MM.1S (cell line): ENCODE results near the gene ATG10.

Source experiments
- DNase-seq: peaks from one replicate; pipeline ENCODE4 v3.0.0-alpha.2; 2015
- H2AFZ ChIP-seq: fragments of 300-600 bp; sonication (generic); 2 replicates; pipeline ENCODE4 v1.6.0; 2016; ENCODE audit warnings: antibody characterized with exemption, low read length
- H3F3A ChIP-seq: fragments of 300-600 bp; sonication (generic); 2 replicates; pipeline ENCODE4 v1.6.1; 2016; ENCODE audit warnings: mild to moderate bottlenecking, antibody characterized with exemption, low read length, moderate library complexity, mixed read lengths; ENCODE audit not compliant: insufficient read depth
- H3K27ac ChIP-seq: fragments of 300-600 bp; sonication (generic); 2 replicates; pipeline ENCODE4 v1.5.1; 2016; ENCODE audit warnings: mild to moderate bottlenecking, low read length
- H3K27me3 ChIP-seq: fragments of 300-600 bp; sonication (generic); replicated peaks from 2 replicates; pipeline ENCODE4 v1.6.0; 2016; ENCODE audit warnings: low read length; ENCODE audit not compliant: insufficient read depth
- H3K36me3 ChIP-seq: fragments of 300-600 bp; sonication (generic); replicated peaks from 2 replicates; pipeline ENCODE4 v1.6.1; 2016; ENCODE audit warnings: mild to moderate bottlenecking, low read length, mixed read lengths; ENCODE audit not compliant: insufficient read depth
- H3K4me1 ChIP-seq: fragments of 300-600 bp; sonication (generic); 2 replicates; pipeline ENCODE4 v1.6.1; 2016; ENCODE audit warnings: low read length, mixed read lengths
- H3K4me2 ChIP-seq: fragments of 300-600 bp; sonication (generic); 2 replicates; pipeline ENCODE4 v1.6.0; 2016; ENCODE audit warnings: low read depth, low read length
- H3K4me3 ChIP-seq: fragments of 300-600 bp; sonication (generic); 2 replicates; pipeline ENCODE4 v1.5.1; 2016; ENCODE audit warnings: low read length, mixed read lengths
- H3K79me2 ChIP-seq: fragments of 300-600 bp; sonication (generic); 2 replicates; pipeline ENCODE4 v1.6.1; 2016; ENCODE audit warnings: mixed run types, low read length, mixed read lengths
- H3K9ac ChIP-seq: fragments of 300-600 bp; sonication (generic); 2 replicates; pipeline ENCODE4 v1.6.1; 2016; ENCODE audit warnings: low read length, mixed read lengths
- H3K9me2 ChIP-seq: fragments of 300-600 bp; sonication (generic); replicated peaks from 2 replicates; pipeline ENCODE4 v1.6.1; 2016; ENCODE audit warnings: mild to moderate bottlenecking, low read length, mixed read lengths; ENCODE audit not compliant: insufficient read depth
- H3K9me3 ChIP-seq: fragments of 300-600 bp; sonication (generic); replicated peaks from 2 replicates; pipeline ENCODE4 v1.6.1; 2016; ENCODE audit warnings: mild to moderate bottlenecking, low read length, mixed read lengths; ENCODE audit not compliant: insufficient read depth
- H4K20me1 ChIP-seq: fragments of 300-600 bp; sonication (generic); 2 replicates; pipeline ENCODE4 v1.6.1; 2016; ENCODE audit warnings: mild to moderate bottlenecking, low read length, moderate library complexity, mixed read lengths; ENCODE audit not compliant: insufficient read depth
- CTCF ChIP-seq: fragments of 300-600 bp; sonication (generic); IDR thresholded peaks from 2 replicates; pipeline ENCODE4 v1.5.1; 2016; ENCODE audit warnings: antibody characterized with exemption, low read length, mixed read lengths
- EZH2 ChIP-seq: fragments of 300-600 bp; sonication (generic); optimal IDR thresholded peaks from 2 replicates; pipeline ENCODE3; 2017; ENCODE audit warnings: low read depth, mild to moderate bottlenecking, antibody characterized with exemption, low read length, mixed read lengths
- EZH2phosphoT487 ChIP-seq: fragments of 300-600 bp; sonication (generic); IDR thresholded peaks from 2 replicates; pipeline ENCODE4 v1.6.1; 2018; ENCODE audit warnings: antibody characterized with exemption, low read length

ATG10 gene

DNA sequence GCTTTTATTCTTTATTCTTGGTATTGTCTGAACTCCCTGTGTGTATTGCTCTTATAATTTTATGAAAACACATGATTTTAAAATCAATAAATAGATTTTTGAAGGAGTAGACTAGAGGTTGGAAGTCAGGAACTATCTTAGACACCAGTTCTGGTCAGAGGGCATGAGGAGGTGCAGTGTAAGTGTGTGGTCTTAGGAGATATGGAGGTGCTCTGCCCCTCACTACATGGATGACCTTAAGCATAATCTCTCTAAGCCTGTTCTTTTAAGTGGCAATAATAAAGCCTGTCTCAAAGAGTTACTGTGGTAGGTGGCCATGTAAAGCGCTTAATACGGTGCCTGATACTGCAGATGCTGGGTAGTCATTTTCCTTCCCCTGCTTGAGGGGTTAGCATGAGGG is 272.3 kb downstream of the ATG10 start:
- TF ChIP-seq EZH2phosphoT487: no peak
- no peak for TF ChIP-seq CTCF
- TF ChIP-seq EZH2: no peak
- no peaks in the 10 kb centered on the region for H3K27me3 ChIP-seq
- H3K9ac ChIP-seq: no peak overlapping the region
- H3K36me3 ChIP-seq: no peaks in the 10 kb centered on the region
- no peak overlapping the region for H3K4me2 ChIP-seq
- no peak overlapping the region for H2AFZ ChIP-seq
- DNase-seq: no peak
- H3K9me2 ChIP-seq: no peaks in the 10 kb centered on the region
- no peaks in the 10 kb centered on the region for H3F3A ChIP-seq
- H3K27ac ChIP-seq: no peak overlapping the region
- H3K79me2 ChIP-seq: no peaks in the 10 kb centered on the region
- no peaks in the 10 kb centered on the region for H3K4me1 ChIP-seq
- H4K20me1 ChIP-seq: no peaks in the 10 kb centered on the region
- H3K9me3 ChIP-seq: no peaks in the 10 kb centered on the region
- no peak overlapping the region for H3K4me3 ChIP-seq

DNA sequence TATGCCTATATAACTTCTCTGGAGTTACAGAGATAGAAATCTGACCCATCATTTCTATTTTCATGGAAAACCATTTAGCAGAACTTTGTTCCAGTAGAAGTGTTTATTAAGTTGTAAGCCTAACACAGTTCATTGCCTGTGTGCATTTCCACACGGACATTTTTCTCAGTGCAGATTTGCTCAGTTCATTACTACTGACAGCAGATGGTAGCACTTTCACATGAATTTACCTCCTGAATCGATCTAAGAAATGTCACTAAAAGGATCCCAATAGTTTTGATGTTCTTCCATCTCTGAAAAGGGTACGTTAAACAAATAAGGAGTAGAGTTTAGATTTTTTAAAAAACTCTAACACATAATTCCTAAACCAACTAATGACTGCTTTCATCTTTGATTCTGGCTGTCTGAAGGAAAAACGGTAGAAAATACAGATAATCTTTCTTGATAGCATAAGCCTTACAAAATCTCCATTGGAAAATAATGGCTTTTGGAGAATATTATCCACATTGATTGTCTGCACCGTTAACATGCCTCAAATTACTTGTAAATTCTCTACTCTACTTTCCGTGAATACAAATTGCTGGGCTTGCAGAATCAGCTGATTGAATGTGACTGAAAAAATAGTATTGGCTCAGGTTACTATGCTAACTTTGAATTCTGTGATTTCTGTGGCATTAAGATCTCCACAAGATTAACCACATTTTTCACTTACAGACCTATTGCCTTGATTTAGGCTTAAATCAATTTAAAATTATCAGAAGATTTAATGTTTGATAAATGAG is 273.2 kb downstream of the ATG10 start:
- H3K79me2 ChIP-seq: no peaks in the 10 kb centered on the region
- DNase-seq: no peak
- no peaks in the 10 kb centered on the region for H3K4me1 ChIP-seq
- no peaks in the 10 kb centered on the region for H3K9me2 ChIP-seq
- no peak overlapping the region for H3K27ac ChIP-seq
- H3F3A ChIP-seq: no peaks in the 10 kb centered on the region
- H3K27me3 ChIP-seq: no peaks in the 10 kb centered on the region
- no peaks in the 10 kb centered on the region for H3K36me3 ChIP-seq
- H3K4me3 ChIP-seq: no peak overlapping the region
- H3K4me2 ChIP-seq: no peak overlapping the region
- TF ChIP-seq CTCF: no peak
- no peak for TF ChIP-seq EZH2phosphoT487
- no peak for TF ChIP-seq EZH2
- H3K9ac ChIP-seq: no peak overlapping the region
- H4K20me1 ChIP-seq: no peaks in the 10 kb centered on the region
- no peak overlapping the region for H2AFZ ChIP-seq
- no peaks in the 10 kb centered on the region for H3K9me3 ChIP-seq

DNA sequence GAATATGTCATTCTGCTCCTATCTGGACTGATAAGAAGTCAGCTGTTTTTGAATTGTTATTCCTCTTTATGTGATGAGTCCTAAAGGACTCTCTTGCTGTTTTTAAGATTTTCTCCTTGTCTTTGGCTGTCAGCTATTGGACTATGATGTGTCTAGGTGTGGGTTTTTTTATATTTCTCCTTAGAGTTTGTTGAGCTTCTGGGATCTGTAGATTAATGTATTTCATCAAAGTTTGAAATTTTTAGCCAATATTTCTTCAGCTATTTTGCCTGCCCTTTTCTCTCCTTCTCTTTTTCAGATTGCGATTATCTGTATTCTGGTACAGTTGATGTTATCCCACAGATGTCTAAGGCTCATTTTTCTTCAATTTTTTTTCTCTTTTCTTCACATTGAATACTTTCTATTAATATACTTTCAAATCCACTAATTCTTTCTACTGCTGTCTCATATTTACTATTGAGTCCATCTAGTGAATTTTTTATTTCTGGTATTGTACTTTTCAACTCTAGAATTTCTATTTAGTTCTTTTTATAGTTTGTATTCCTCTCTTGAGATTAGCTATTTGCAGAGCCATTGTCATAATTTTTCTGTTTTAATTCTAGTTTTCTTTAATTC is 275.2 kb downstream of the ATG10 start:
- H3K9ac ChIP-seq: no peak overlapping the region
- H3K4me1 ChIP-seq: no peaks in the 10 kb centered on the region
- H3K4me2 ChIP-seq: no peak overlapping the region
- no peaks in the 10 kb centered on the region for H3K79me2 ChIP-seq
- no peaks in the 10 kb centered on the region for H3K36me3 ChIP-seq
- no peaks in the 10 kb centered on the region for H3F3A ChIP-seq
- H4K20me1 ChIP-seq: no peaks in the 10 kb centered on the region
- H3K27ac ChIP-seq: no peak overlapping the region
- no peak overlapping the region for H3K4me3 ChIP-seq
- H2AFZ ChIP-seq: no peak overlapping the region
- DNase-seq: no peak
- TF ChIP-seq CTCF (no peak), EZH2 (no peak), EZH2phosphoT487 (no peak)
- H3K9me2 ChIP-seq: no peaks in the 10 kb centered on the region
- no peaks in the 10 kb centered on the region for H3K9me3 ChIP-seq
- no peaks in the 10 kb centered on the region for H3K27me3 ChIP-seq
